ENCODE data around the gene STAT5A. TPM values are rescaled to one million over a fixed set of nuclear protein-coding genes. Genes with fewer than 3 reads are reported as not detected.
A peak's percentile ranks its signal among the peaks of the same experiment; 100 is the strongest.

The STAT5A gene
- total and polyA plus RNA-seq, 9 of the 15 experiments (the other 6 are each of a cell fraction or from before 2014, with no cell fraction given), result 79.9 to 415 (median 196) TPM

DNA sequence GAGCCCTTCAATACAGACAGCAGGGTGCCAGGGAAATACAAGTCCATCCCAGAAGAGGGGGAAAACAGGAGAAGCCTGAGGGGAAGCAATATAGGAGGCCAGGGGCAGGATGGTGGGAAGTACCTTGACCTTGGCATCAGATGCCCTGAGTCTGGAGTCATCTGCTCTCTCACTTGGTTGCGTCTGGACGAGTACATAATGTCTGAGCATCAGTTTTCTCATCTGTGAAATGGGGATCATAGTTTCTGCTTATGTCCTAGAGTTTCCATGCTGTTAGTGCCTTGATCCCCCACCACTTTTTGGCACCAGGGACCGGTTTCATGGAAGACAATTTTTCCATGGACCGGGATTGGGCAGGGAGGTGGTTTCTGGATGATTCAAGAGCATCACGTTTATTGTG lies 2.3 kb downstream of the STAT5A start (continued):
- TF ChIP-seq KDM1A (IDR thresholded peaks at IDR 0.05) (peak; percentile 83 to 91), PHF20 (IDR thresholded peaks at IDR 0.05; ENCODE audit: partially characterized antibody) (peak; percentile 15), TGIF2 (CRISPR knock-in tag; IDR thresholded peaks at IDR 0.05) (no peak), MYNN (IDR thresholded peaks at IDR 0.05) (no peak), MYNN (CRISPR knock-in tag; IDR thresholded peaks at IDR 0.05) (no peak), CBX2 (IDR thresholded peaks at IDR 0.05; ENCODE audit: insufficient read depth, low read length, poor library complexity, severe bottlenecking) (no peak), TBL1XR1 (IDR thresholded peaks at IDR 0.05; ENCODE audit: low read length in 2 of 2) (no peak), ESRRA (IDR thresholded peaks at IDR 0.05; ENCODE audit: borderline replicate concordance, low read depth) (no peak), NR4A1 (CRISPR knock-in tag; IDR thresholded peaks at IDR 0.05) (no peak), NR4A1 (tag; IDR thresholded peaks at IDR 0.05) (peak; percentile 38; the same call in 1 of the 2 replicates), CBFB (CRISPR knock-in tag; IDR thresholded peaks at IDR 0.05) (no peak), ZC3H4 (CRISPR knock-in tag; IDR thresholded peaks at IDR 0.05; ENCODE audit: borderline replicate concordance) (no peak), HDAC2 (IDR thresholded peaks at IDR 0.05) (peak; percentile 53), HDGF (IDR thresholded peaks at IDR 0.05) (0 out of 2 replicates have a peak, but pooled peaks have one; percentile 20), FOXJ2 (tag; IDR thresholded peaks at IDR 0.05) (no peak), HSF4 (CRISPR knock-in tag; IDR thresholded peaks at IDR 0.05; ENCODE audit: borderline replicate concordance) (no peak), SIRT6 (IDR thresholded peaks at IDR 0.05; ENCODE audit: low read depth, low read length) (no peak)
- TF ChIP-seq, protein P1, sequence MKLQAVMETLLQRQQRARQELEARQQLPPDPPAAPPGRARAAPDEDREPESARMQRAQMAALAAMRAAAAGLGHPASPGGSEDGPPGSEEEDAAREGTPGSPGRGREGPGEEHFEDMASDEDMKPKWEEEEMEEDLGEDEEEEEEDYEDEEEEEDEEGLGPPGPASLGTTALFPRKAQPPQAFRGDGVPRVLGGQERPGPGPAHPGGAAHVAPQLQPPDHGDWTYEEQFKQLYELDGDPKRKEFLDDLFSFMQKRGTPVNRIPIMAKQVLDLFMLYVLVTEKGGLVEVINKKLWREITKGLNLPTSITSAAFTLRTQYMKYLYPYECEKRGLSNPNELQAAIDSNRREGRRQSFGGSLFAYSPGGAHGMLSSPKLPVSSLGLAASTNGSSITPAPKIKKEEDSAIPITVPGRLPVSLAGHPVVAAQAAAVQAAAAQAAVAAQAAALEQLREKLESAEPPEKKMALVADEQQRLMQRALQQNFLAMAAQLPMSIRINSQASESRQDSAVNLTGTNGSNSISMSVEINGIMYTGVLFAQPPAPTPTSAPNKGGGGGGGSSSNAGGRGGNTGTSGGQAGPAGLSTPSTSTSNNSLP (IDR thresholded peaks at IDR 0.05; ENCODE audit: borderline replicate concordance, low read depth, low read length), result no peak
- TF ChIP-seq, protein P2, sequence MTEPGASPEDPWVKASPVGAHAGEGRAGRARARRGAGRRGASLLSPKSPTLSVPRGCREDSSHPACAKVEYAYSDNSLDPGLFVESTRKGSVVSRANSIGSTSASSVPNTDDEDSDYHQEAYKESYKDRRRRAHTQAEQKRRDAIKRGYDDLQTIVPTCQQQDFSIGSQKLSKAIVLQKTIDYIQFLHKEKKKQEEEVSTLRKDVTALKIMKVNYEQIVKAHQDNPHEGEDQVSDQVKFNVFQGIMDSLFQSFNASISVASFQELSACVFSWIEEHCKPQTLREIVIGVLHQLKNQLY (CRISPR knock-in tag; conservative IDR thresholded peaks at IDR 0.05), result no peak
- TF ChIP-seq, protein P3, sequence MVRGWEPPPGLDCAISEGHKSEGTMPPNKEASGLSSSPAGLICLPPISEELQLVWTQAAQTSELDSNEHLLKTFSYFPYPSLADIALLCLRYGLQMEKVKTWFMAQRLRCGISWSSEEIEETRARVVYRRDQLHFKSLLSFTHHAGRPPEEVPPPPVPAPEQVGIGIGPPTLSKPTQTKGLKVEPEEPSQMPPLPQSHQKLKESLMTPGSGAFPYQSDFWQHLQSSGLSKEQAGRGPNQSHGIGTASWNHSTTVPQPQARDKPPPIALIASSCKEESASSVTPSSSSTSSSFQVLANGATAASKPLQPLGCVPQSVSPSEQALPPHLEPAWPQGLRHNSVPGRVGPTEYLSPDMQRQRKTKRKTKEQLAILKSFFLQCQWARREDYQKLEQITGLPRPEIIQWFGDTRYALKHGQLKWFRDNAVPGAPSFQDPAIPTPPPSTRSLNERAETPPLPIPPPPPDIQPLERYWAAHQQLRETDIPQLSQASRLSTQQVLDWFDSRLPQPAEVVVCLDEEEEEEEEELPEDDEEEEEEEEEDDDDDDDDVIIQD (CRISPR knock-in tag; IDR thresholded peaks at IDR 0.05), result no peak
- TF ChIP-seq, protein P4, sequence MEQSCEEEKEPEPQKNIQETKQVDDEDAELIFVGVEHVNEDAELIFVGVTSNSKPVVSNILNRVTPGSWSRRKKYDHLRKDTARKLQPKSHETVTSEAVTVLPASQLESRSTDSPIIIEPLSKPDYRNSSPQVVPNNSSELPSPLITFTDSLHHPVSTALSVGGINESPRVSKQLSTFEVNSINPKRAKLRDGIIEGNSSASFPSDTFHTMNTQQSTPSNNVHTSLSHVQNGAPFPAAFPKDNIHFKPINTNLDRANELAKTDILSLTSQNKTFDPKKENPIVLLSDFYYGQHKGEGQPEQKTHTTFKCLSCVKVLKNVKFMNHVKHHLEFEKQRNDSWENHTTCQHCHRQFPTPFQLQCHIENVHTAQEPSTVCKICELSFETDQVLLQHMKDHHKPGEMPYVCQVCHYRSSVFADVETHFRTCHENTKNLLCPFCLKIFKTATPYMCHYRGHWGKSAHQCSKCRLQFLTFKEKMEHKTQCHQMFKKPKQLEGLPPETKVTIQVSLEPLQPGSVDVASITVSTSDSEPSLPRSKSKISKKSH (CRISPR knock-in tag; IDR thresholded peaks at IDR 0.05), result no peak
- TF ChIP-seq, protein P5, sequence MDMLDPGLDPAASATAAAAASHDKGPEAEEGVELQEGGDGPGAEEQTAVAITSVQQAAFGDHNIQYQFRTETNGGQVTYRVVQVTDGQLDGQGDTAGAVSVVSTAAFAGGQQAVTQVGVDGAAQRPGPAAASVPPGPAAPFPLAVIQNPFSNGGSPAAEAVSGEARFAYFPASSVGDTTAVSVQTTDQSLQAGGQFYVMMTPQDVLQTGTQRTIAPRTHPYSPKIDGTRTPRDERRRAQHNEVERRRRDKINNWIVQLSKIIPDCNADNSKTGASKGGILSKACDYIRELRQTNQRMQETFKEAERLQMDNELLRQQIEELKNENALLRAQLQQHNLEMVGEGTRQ (CRISPR knock-in tag; IDR thresholded peaks at IDR 0.05), result no peak
- TF ChIP-seq, protein P6, sequence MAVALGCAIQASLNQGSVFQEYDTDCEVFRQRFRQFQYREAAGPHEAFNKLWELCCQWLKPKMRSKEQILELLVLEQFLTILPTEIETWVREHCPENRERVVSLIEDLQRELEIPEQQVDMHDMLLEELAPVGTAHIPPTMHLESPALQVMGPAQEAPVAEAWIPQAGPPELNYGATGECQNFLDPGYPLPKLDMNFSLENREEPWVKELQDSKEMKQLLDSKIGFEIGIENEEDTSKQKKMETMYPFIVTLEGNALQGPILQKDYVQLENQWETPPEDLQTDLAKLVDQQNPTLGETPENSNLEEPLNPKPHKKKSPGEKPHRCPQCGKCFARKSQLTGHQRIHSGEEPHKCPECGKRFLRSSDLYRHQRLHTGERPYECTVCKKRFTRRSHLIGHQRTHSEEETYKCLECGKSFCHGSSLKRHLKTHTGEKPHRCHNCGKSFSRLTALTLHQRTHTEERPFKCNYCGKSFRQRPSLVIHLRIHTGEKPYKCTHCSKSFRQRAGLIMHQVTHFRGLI (CRISPR knock-in tag; IDR thresholded peaks at IDR 0.05), result no peak

All from K562 (cell line).